ENCODE measurements around the gene PLPPR3.

Gene PLPPR3

GRCh38 chr19:867301-867793 lies 45.6 kb upstream of the PLPPR3 start (continued):
- TF ChIP-seq ZNF792 (tag by site-specific recombination; IDR thresholded peaks at IDR 0.05) (no peak), INSM2 (tag by site-specific recombination; IDR thresholded peaks at IDR 0.05) (0 out of 2 replicates have a peak, but pooled peaks have one; percentile 26), BCL6B (tag by site-specific recombination; IDR thresholded peaks at IDR 0.05) (no peak), YY1 (tag by site-specific recombination; IDR thresholded peaks at IDR 0.05) (no peak), ZIC2 (tag by site-specific recombination; IDR thresholded peaks at IDR 0.05) (peak; percentile 100), SP2 (tag by site-specific recombination; IDR thresholded peaks at IDR 0.05) (peak; percentile 20; the same call in 1 of the 2 replicates), ZNF335 (tag by site-specific recombination; conservative IDR thresholded peaks at IDR 0.05) (0 out of 2 replicates have a peak, but pooled peaks have one; percentile 17), ZBTB48 (tag by site-specific recombination; IDR thresholded peaks at IDR 0.05) (0 out of 2 replicates have a peak, but pooled peaks have one; percentile 19), ZBTB7A (tag by site-specific recombination; IDR thresholded peaks at IDR 0.05; ENCODE audit: low read depth) (0 out of 2 replicates have a peak, but pooled peaks have one; percentile 58)

- ChIA-PET CTCF (no interaction called here), POLR2A (no interaction called here)
- Histone ChIP-seq H3K36me3 (ENCODE audit: control insufficient read depth in 2 of 2, insufficient read depth in 1 of 2, low read length in 2 of 2) (peaks cover 7 to 38% of the 10 kb centered on the region in 2 experiments; a peak in 2 of 3 replicates), H3K9me3 (ENCODE audit: control insufficient read depth, insufficient read depth, low read depth, low read length) (no peaks in the 10 kb centered on the region), H3K4me3 (ENCODE audit: low read depth, low read length) (no peak overlapping the region), H3K27ac (ENCODE audit: extremely low read depth, low read depth, low read length) (no peak overlapping the region), H3K4me1 (ENCODE audit: control insufficient read depth, insufficient read depth, low read length) (no peaks in the 10 kb centered on the region; the same call in 1 of the 2 replicates)
- TF ChIP-seq ZFHX2 (tag by site-specific recombination; conservative IDR thresholded peaks at IDR 0.05) = no peak
- TF ChIP-seq ZNF416 (tag by site-specific recombination; IDR thresholded peaks at IDR 0.05) = no peak
- no peak for TF ChIP-seq ZNF555 (tag by site-specific recombination; conservative IDR thresholded peaks at IDR 0.05)
- no peak for TF ChIP-seq ZBTB6 (tag by site-specific recombination; IDR thresholded peaks at IDR 0.05)
- no peak for TF ChIP-seq ZNF37A (tag by site-specific recombination; IDR thresholded peaks at IDR 0.05)
- no peak for TF ChIP-seq ZNF488 (tag by site-specific recombination; IDR thresholded peaks at IDR 0.05)
- no peak for TF ChIP-seq ZNF223 (tag by site-specific recombination; IDR thresholded peaks at IDR 0.05)
- TF ChIP-seq PATZ1 (tag by site-specific recombination; IDR thresholded peaks at IDR 0.05) = no peak
- TF ChIP-seq ZNF560 (tag by site-specific recombination; IDR thresholded peaks at IDR 0.05; ENCODE audit: borderline replicate concordance) = no peak
- no peak for TF ChIP-seq ZNF571 (tag by site-specific recombination; IDR thresholded peaks at IDR 0.05)
- no peak for TF ChIP-seq ZBTB44 (tag by site-specific recombination; IDR thresholded peaks at IDR 0.05)
- TF ChIP-seq ZNF449 (tag by site-specific recombination; IDR thresholded peaks at IDR 0.05) = no peak
- TF ChIP-seq ZNF16 (tag by site-specific recombination; IDR thresholded peaks at IDR 0.05; ENCODE audit: low read depth) = no peak
- TF ChIP-seq ZNF302 (tag by site-specific recombination; IDR thresholded peaks at IDR 0.05; ENCODE audit: low read depth) = no peak
- TF ChIP-seq ZNF585B (tag by site-specific recombination; IDR thresholded peaks at IDR 0.05) = no peak
- TF ChIP-seq ZNF777 (tag by site-specific recombination; IDR thresholded peaks at IDR 0.05; ENCODE audit: borderline replicate concordance) = no peak
Observed at GRCh38 chr19:866769-867300, 45.1 kb upstream of the PLPPR3 start.

All from HEK293 (cell line).